NCI-H2107 treated with DMSO at 0.1 percent for 48 hours (cell line): ENCODE results near the gene MPRIP.

ENCODE experiments used
- DNase-seq: peaks from one replicate; lab custom pipeline; 2025; ENCODE audit not compliant: unreplicated experiment; lab: John Stamatoyannopoulos, UW

MPRIP gene

DNA sequence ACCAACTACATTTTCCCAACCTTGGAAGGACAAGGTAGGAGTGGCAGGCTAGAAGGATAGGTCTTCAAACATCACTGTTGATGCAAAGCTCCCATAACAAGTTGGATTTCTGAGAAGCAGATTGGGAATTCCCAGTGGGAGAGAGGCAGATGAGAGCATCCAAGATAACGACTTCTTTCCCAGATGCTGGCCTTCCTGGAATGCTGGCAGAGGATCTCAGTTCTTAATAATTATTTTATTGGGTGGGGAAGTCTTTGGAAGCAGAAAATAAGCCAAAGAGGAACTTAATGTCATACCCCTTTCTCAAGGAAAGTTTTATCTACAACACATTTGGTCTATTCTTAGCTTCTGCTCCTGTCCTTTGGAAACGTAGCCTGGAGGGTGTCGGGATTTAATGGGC lies 64.5 kb downstream of the MPRIP start:
- DNase-seq: no peak

DNA sequence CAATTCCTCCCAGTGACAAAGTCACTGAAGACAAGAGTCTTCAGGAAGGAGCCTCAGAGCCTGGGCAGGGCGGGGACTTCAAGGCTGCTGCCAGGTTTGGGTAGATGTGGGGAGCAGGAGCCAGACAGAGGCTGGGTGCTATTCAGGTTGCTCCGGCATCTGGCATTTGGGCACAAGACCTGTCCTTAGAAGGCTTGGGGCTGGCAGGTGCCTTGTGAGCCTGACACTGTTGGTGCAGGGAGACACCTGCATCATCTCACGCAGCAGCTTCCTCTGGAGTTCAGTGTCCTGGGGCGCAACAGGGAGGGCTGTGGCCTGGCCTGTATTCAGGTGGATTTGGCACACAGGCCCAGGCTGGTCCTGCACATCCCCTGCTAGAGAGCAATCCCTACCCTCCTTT lies 65.0 kb downstream of the MPRIP start:
- DNase-seq: no peak

DNA sequence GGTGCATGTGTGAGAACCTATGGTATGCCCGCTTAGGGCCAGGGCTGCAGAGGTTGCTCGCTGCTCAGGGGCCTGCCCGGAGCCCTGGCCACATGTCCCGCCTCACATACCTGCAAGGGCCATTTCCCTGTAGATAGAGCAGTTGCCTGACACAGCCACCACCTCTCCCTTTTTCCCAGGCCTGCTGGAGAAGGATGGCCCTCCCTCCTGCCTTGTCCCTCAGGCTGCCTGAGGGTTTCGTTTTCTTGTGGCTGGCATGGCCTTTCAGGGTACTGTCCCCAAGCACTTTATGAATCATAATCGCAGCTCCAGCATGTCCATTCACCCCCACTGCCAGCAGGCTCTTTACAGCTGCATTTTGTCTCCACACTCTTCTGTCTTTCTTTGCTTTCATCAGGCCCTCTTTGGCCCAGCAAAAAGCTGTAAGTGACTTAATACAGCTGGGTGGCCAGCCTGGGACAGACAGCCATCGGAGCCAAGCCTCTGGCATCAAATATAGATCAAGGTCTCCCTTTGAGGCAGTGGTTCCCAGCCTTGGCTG lies 65.7 kb downstream of the MPRIP start:
- no peak for DNase-seq

DNA sequence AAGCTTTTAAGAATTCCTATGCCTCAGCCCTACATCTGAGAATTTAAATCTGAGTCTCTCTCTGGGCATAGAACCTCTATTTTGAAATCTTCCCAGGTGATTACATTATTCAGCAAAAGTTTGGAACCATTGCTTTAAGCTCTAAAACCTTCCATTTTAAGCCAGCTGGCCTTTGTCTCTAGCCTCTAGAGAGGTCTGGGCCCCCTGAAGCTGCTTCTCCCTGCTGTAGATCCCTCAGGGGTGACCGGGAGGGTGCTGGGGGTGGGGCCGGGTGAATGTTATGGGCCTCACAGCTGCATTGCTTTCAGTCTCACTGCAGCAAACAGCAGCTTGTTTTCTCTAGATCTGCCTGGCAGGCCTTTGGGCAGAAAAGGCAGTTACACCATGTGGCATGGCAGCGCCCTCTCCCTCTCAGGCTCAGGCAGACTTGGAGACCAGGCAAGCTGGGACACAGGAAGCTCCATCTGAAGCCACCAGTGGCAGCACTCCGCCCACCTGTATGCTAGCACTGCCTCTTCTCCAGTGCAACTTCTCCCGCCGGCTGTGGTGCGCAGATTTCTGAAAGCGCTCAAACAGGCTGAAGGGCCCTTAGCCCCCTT lies 66.3 kb downstream of the MPRIP start:
- no peak for DNase-seq

DNA sequence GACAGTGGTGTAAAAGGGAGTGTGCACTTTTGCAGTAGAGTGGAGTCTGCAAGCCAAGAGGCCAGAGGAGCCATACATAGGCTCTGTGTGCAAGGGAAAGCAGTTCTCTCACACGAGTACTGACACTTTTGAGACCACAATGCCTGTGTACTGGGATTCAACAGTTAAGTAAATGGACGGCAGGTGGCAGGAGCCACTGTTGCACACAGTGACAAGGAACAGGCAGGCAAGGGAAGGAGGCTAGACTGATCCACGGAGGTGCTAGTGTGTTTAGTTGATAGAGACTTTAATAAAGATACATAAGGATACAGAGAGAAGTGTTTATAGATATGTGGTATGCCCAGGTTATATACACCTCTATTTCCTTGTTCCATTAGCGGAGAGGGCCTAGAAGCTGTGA lies 67.0 kb downstream of the MPRIP start:
- DNase-seq: peak; percentile 28

DNA sequence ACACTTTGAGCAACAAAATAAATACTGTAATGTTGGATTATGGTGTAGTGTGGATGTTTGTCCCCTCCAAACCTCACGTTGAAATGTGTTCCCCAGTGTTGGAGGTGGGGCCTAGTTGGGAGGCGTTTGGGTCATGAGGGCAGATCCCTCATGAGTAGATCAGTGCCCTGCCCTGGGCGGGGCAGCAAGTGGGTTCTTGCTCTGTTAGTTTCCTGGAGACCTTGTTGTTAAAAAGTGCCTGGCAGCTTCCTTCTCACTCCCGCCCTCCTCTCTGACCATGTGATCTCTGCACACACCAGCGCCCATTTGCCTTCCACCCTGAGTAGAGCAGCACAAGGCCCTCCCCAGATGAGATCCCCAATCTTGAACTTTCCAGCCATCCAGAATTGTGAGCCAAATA lies 67.7 kb downstream of the MPRIP start:
- DNase-seq: no peak

DNA sequence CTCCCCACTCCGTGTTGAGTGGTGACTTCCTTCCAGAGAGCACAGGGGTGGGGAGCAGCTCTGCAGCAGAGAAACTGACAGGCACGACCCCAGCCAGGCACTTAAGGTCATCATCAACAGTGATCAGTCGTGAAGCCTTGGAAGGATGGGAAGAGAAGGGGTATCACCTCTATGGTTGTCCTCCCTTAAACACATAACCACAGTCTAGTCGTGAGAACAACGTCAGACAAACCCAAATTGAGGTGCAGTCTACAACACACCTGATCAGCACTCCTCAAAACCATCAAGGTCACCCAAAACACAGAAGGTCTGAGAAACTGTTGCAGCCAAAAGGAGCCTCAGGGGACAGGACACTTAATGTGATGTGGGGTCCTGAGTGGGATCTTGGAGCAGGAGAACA lies 68.3 kb downstream of the MPRIP start:
- no peak for DNase-seq

DNA sequence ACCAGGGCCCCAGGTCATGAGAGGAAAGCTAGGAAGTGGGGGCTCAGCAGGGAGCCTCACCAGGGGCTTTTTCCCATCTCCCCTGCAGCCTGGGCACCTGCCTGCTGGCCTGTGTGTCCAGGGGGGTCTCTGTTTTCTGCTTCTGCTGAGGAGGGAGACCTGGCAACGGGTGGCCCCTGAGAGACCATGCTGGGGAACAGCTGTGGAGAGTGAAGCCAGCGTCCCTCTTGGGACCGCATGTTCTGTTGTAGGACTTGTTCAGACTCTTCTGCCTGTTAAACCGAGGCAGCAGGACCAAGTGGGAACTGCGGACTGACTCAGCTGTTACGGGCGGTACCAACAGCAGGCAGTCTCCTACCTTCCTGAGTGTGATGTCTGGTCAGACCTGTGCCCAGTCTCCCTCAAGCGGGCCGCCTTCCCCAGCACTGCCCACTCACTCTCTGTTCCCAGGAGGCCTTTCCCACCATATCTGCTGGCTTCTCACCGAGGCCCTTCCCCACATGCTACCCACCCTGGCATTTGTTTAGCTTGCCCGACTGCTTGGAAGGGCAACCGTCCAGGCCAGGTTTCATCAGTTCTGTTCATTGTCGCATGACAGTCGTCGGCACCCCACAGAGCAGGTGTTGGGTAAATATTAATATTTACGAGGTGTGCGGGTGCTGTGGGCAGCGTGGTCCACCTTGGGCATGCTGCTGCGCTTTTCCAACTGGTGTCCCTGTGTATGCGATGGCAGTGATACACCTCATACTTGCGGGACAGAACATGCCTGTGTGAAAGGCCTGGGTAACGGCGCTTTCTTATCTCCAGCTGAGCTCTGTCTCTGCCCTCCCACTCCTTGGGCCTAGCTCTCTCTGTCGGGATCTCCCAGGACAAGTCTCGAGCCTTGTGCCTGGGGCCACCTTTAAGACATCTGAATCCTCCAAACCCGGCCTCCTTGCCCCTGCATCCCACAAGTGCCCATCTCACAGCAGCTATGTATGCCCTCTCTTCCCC lies 69.4 kb downstream of the MPRIP start:
- DNase-seq: no peak

DNA sequence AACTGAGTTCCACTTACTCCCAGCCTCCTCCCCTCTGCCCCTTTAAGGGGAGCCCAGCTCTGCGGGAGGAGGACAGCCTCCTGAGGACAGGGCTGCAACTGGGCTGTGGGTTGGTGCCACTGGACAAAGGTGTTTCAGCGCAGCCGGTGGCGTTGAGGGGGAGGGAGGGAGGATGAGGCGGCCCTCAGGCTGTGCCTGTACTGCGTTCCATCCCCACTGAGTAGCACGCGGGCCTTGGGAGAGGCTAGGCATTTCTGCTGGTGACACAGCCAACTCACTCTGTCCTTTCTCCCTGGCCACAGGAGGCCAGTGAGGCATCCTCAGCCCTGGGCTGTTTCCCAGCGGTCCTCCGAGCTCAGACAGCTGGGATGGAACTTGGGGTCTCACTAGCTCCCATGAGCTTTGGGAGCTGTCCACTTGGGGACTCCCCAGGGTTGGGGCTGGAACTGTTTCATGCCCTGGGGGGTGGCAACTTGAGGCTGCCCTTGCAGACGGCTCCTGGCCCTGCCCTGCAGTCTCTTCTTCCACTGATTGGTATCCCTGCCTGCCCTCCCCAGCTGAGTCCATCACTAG lies 70.5 kb downstream of the MPRIP start:
- no peak for DNase-seq

DNA sequence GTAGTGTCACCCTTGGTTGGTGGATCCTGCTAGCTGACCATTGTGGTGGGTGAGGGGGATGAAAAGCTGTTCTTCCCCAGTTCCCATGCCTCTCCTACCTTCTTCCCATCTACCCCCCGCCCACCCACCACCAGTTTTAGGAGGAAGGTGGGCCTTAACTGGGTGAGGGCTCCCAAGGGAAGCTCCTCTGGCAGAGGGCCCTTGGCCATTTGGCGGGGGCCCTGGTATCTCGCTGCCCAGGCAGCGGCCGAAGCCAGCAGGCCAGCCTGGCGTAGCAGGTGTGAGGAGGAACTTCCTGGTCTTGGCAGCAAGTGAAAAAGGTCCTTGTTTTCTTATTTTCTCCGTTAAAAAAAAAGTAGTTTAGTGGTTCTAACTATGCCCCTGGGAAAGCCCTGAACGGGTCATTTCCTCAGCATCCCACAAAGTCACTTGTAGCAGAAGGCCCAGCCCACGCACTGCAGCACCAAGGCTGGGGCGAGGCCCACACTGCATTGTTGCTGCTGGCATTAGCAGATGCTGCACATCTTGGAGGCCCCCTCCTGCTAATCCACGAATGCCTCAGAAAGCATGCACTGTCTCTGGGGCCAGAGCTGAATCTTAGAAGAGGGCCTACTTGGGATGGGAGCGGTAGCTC lies 72.5 kb downstream of the MPRIP start:
- no peak for DNase-seq

DNA sequence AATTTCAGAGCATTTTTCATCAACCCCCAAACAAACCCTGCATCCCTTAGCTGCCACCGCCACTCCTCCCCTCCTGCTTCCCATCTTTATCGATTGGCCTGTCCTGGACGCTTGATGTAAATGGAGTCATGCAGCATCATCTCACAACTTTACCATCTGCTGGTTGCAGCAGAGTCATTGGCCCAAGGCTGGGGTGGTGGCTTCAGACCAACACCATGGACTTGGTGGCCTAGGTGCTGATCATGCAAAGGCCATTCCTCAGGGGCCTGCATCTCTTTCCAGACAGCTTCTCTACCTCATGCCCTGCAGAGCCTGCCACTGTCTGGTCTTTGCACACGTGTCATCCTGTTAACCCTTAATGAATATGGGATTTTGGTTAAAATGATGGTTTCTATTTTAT lies 73.4 kb downstream of the MPRIP start:
- DNase-seq: no peak

DNA sequence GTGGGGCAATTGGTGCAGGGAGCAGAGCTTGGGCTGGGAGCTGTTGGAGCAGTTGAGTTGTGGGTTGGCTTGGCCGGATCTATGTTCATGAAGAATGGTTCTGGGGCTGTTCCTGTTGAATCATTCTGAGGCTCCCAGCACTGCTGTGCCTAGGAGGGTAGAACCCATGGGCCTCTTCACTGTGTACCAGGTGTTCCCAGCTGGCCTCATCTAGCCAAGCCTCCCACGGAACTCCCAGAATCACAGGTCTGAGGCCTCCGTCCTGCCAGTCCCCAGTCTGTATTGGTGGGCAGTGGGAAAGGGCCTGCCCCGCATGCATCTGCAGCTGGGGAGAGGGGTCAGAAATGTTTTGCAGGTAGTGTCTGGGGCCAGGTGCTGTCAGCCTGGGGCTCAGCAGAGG lies 74.1 kb downstream of the MPRIP start:
- no peak for DNase-seq

DNA sequence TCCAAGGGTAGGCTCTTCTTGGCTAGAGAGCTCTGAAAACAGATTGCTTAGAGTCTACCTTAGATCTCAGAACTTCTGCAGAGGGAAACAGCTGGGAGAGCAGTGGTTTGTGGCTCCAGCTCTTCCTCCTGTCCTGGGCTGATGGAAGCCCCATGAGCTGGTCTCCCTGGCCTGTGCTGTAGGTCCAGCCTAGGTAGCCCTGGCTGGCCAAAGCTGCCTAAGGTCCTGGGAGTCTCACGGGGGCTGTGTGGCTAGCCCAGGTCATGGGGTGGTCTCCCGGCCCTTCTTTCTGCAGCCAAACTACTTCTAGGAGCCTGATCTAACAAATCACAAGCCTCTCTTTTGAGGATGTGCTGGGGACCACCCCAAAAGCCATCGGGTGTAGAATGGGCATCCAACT lies 75.7 kb downstream of the MPRIP start:
- no peak for DNase-seq

DNA sequence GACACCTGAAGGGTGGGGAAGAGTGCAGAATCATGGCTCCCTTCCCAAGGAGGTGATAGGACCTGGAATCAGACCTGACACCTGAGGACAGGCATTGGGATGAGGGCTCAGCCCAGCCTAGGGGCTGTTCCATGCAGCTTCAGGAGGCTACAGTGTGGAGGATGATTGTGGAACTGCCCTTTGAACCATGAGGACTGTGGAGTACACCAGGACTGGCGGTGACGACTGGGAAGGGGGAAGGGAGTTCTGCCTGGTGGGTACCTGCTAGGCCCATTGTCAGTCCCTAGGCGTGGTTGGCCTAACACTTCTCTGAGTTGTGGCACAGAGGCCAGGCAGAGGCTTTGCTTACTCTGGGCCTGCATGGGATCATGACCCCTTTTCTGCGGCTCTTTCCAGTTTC lies 76.1 kb downstream of the MPRIP start:
- DNase-seq: no peak

DNA sequence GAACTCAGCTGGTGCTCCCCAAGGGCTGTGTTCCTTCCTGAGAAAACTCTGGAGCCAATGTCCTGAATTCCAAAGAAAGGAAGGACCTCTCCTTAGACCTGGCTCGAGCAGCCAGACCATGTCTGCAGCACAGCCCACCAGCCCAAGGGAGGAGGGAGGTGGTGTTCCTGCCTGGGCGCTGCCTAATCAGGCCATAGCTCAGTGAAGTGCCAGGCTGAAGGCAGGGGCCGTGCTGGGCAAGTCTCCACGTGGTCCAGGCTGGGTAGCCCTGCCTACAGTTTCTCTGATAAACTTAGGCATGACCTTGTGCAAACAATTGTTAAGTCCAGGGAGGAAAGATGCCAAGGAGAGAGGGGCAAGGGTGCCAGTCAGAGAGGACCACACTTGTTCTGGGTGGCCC lies 76.8 kb downstream of the MPRIP start:
- DNase-seq: no peak

DNA sequence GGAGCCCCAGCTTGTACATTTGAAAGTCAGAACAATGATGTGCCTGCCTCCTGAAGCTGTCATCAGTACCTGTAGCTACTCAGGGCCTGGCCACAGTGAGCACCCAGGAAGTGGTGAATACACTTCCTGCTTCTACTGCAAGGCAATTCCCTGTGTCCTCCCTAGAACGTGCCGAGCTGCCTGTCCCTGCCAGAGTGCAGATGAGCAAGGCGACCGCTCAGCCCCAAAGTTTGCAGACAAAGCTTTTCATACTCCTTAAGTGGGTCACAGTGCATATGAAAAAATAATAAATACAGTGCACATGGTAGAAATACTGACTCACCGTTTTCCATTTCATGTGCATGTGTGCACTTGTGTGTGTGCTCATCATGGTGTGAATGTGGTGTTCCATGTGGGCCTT lies 77.3 kb downstream of the MPRIP start:
- no peak for DNase-seq

DNA sequence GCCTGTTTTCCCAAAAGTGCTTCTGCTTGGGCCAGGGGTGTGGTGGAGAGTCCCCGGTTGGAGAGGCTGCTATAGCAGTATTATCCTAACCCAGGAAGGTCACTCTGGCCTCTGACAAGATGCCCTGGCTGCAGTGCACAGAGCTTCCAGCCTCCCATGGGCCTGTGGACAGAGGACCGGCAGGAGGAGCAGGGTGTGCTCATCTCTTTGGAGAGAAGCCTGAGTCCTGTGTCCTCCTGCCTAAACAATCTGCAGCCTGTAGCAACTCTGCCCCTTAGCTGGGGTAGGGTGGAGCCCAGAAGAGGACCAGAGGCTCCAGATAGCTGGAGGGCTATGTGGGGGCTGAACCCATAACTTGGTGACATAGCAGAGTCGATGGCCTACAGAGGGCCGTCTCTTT lies 78.0 kb downstream of the MPRIP start:
- no peak for DNase-seq

DNA sequence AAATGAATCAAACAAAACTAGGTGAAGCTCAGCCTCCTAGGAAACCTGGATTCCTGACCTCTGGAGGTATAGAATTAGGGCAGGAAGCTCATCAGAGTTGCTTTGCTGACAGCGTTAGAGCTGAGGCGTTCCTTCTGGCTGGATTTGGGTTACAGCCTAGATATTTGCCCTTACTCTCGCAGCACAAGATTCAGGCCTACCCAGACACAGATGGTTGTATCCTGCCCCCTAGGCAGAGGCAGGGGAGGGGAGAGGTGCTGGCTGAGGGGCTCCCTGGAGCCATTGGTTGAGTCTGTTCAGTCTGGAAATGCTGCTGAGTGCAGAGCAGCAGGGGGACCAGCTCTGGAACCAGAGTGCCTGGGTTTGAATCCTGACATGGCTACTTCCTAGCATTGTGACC lies 78.4 kb downstream of the MPRIP start:
- DNase-seq: no peak

DNA sequence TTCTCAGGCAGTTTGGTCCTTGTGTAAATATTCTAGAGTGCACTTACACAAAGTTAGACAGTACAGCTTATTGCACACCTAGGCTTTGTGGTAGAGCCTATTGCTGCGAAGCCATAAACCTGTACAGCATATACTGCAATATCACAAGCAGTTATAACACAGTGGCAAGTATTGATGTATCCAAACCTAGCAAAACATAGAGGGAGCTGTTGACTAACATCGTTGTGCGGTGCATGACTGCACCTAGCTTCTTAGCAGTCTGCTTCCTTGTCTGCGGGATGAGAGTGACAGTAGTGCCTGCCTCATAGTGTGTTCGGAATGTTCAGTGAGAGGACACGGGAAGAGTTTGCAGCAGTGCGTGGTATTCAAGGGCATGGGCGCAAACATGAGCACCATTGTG lies 78.9 kb downstream of the MPRIP start:
- no peak for DNase-seq

DNA sequence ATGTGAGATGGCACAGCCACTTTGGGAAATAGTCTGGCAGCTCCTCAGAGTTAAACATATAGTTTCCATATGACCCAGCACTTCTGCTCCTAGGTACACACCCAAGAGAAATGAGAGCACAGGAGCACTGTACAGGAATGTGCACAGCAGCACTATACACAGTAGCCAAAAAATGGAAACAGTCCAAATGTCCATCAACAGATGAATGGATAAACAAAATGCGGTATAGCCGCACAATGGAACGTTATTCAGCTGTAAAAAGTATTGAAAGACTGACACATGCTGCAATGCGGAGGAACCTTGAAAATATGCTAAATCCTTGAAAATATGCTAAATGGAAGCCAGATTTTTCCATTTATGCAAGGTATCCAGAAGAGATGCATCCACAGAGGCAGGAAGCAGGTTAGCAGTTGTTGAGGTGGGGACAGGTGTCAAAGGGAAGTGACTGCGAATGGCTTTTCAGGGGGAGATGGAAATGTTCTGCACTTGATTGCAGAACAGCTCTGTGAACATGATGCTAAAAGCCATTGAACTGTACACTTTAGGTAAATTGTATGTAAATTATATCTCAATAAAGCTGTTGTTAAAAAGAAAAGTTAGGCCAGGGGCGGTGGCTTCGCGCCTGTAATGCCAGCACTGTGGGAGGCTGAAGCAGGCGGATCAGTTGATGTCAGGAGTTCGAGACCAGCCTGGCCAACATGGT lies 80.7 kb downstream of the MPRIP start:
- DNase-seq: no peak

DNA sequence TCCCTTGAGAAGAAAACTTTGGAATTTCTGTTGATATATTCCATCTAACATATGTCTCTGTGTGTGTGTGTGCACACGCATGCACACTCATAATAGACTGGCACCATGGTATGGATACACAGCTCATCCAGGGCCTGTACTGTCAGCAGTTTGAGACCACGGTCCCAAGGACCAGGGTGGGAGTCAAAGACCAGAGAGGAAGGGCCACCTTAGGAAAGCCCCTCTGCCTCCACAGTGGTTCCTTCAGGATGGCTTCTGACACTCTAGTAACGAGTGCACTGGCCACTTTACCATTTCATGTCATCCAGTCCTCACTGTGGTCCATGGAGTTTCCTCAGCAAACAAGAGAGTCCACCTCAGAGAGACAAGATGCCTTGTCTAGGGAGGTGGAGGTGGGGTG lies 82.1 kb downstream of the MPRIP start:
- DNase-seq: no peak
